Type B pancreatic cell (in vitro differentiated cells): Measurements from ENCODE around the gene ADAMTS6. TPM values are rescaled to one million over a fixed set of nuclear protein-coding genes. Genes with fewer than 3 reads are reported as not detected.

ENCODE experiments used
- DNase-seq: peaks from one replicate; pipeline ENCODE4 v3.0.0; 2021; ENCODE audit warnings: mixed read lengths; ENCODE audit not compliant: unreplicated experiment; ENCODE audit errors: extremely low spot score
- H3K27ac Mint-ChIP-seq: 2 replicates; pipeline ENCODE4 v1.8.0; 2021; ENCODE audit warnings: mild to moderate bottlenecking, mixed read lengths
- H3K27me3 Mint-ChIP-seq: 2 replicates; pipeline ENCODE4 v1.8.0; 2021; ENCODE audit warnings: mixed read lengths
- H3K36me3 Mint-ChIP-seq: 2 replicates; pipeline ENCODE4 v1.8.0; 2021; ENCODE audit warnings: mixed read lengths
- H3K4me1 Mint-ChIP-seq: one replicate; pipeline ENCODE4 v1.8.0; 2021; ENCODE audit warnings: mixed read lengths; ENCODE audit not compliant: unreplicated experiment
- H3K4me3 Mint-ChIP-seq: 2 replicates; pipeline ENCODE4 v1.8.0; 2021; ENCODE audit warnings: mild to moderate bottlenecking, mixed read lengths
- H3K9me3 Mint-ChIP-seq: 2 replicates; pipeline ENCODE4 v1.8.0; 2021; ENCODE audit warnings: mixed read lengths
- total RNA-seq: library from RNA; stranded (reverse); gene quantifications from 2 replicates; pipeline ENCODE4 v1.2.1, GENCODE V29; 2021; ENCODE audit warnings: low replicate concordance
- TF ChIP-seq, protein P1 (sequence below): fragments of 200-600 bp; sonication (generic); conservative IDR thresholded peaks from 2 replicates; pipeline ENCODE4 v1.5.0; 2021; ENCODE audit warnings: antibody characterized with exemption, mild to moderate bottlenecking

Gene ADAMTS6
- total RNA-seq, 1 donor from 2014 or later = 4.2 TPM

DNA sequence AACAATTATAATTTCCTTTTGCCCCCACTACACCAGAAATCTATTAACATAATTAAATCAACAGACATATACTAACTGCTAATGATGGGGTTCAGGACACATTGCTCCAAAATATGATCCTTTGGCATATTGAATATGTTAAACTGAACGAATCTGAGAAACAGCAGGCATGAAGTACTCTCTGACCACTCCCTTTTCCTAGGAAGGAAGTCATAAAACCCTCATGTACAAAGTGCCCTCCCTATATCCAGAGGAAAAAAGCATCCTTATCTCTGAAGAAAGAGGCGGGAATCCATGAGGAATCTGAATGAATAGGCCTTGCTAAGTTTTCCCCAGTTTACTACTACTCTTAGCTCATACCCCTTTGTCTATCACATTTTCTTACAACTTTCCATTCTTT, 67.9 kb downstream of the ADAMTS6 start:
- no peak for DNase-seq

GRCh38 chr5:65412842-65413241, 68.9 kb downstream of the ADAMTS6 start:
- no peaks in the 10 kb centered on the region for H3K9me3 Mint-ChIP-seq
- TF ChIP-seq, protein P1, sequence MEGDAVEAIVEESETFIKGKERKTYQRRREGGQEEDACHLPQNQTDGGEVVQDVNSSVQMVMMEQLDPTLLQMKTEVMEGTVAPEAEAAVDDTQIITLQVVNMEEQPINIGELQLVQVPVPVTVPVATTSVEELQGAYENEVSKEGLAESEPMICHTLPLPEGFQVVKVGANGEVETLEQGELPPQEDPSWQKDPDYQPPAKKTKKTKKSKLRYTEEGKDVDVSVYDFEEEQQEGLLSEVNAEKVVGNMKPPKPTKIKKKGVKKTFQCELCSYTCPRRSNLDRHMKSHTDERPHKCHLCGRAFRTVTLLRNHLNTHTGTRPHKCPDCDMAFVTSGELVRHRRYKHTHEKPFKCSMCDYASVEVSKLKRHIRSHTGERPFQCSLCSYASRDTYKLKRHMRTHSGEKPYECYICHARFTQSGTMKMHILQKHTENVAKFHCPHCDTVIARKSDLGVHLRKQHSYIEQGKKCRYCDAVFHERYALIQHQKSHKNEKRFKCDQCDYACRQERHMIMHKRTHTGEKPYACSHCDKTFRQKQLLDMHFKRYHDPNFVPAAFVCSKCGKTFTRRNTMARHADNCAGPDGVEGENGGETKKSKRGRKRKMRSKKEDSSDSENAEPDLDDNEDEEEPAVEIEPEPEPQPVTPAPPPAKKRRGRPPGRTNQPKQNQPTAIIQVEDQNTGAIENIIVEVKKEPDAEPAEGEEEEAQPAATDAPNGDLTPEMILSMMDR = no peak
- H3K36me3 Mint-ChIP-seq = no peaks in the 10 kb centered on the region
- H3K27me3 Mint-ChIP-seq = no peaks in the 10 kb centered on the region
- no peaks in the 10 kb centered on the region for H3K4me1 Mint-ChIP-seq
- DNase-seq = no peak
- no peak overlapping the region for H3K27ac Mint-ChIP-seq
- no peak overlapping the region for H3K4me3 Mint-ChIP-seq

More for the DNA sequence above, 67.9 kb downstream of the ADAMTS6 start:
- no peaks in the 10 kb centered on the region for H3K9me3 Mint-ChIP-seq
- TF ChIP-seq, protein P1 = no peak
- no peaks in the 10 kb centered on the region for H3K4me1 Mint-ChIP-seq
- H3K4me3 Mint-ChIP-seq = no peak overlapping the region
- H3K27ac Mint-ChIP-seq = no peak overlapping the region
- no peaks in the 10 kb centered on the region for H3K36me3 Mint-ChIP-seq
- no peaks in the 10 kb centered on the region for H3K27me3 Mint-ChIP-seq

DNA sequence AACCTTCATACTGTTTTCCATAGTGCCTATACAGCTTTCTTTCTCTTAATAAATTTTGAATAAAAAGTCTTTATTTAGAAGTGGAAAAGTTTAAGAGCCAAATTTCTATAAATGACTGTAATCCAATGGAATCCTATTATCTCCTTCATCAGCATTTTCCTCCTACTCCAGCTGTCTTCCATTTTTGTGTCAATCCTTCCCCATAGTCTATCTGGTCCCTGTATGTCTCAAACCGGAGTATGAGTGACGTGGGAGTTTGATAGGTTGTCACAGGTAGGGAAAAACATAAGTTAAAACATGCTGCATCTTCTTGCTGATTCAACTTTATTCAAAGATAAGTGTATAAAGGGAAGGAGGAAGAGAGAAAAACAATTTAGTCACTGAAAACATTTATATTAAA, 70.4 kb downstream of the ADAMTS6 start:
- no peak for DNase-seq
- TF ChIP-seq, protein P1 = no peak
- Mint-ChIP-seq H3K27me3 (no peaks in the 10 kb centered on the region), H3K9me3 (no peaks in the 10 kb centered on the region), H3K4me3 (no peak overlapping the region), H3K4me1 (no peaks in the 10 kb centered on the region), H3K36me3 (no peaks in the 10 kb centered on the region), H3K27ac (no peak overlapping the region)

DNA sequence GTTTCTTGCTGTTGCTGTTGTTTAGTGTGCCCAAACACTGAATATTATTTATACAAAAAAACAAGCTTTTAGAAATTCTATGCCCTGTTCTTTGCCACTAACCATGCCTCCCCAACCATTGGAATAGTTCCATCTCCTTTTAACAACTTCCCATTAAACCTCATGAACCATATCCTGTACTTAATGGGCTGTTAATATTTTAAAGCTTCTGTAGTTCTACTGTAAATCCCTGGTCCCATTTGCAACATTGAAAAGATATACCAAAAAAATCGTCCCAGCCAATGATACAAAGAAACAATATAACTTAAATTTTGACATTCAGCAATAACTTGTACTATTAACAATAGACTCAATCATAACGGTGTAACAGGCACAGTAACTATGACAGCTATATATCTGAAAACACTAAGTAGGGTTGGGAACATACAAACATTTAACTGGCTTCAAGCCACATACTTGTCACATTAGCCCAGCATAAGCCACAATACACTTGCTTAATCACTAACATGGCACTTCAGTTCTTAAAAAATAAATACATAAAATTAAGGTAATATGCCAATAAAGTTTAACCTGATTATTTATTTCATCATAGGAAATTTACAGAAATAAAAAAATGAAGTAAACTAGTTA, 86.1 kb downstream of the ADAMTS6 start:
- Mint-ChIP-seq H3K4me1 (no peaks in the 10 kb centered on the region), H3K36me3 (no peaks in the 10 kb centered on the region), H3K27me3 (no peaks in the 10 kb centered on the region), H3K9me3 (no peaks in the 10 kb centered on the region), H3K27ac (no peak overlapping the region), H3K4me3 (no peak overlapping the region)
- TF ChIP-seq, protein P1 = no peak
- DNase-seq = no peak

DNA sequence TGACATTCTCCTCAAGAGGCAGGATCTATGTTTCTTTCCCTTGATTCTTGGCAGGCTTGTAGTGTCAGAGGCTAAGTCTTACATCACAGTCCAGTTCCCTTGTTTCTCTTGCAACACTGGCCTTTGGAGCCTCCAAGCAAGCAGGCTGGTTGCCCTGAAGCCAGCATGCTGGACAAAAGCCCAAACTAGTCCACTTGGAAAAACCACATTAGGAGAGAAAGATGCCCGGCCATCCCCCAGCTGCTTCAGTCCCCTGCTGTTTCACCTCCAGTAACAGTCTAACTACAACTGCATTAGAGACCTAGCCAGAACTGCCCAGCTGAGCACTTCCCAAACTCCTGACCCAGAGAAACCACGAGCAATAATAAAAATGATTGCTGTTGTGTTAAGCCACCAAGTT, 87.6 kb downstream of the ADAMTS6 start:
- no peaks in the 10 kb centered on the region for H3K27me3 Mint-ChIP-seq
- no peak overlapping the region for H3K4me3 Mint-ChIP-seq
- H3K4me1 Mint-ChIP-seq = no peaks in the 10 kb centered on the region
- no peaks in the 10 kb centered on the region for H3K36me3 Mint-ChIP-seq
- no peak for DNase-seq
- H3K27ac Mint-ChIP-seq = no peak overlapping the region
- H3K9me3 Mint-ChIP-seq = no peaks in the 10 kb centered on the region
- TF ChIP-seq, protein P1 = no peak

- no peak overlapping the region for H3K4me3 Mint-ChIP-seq
- no peaks in the 10 kb centered on the region for H3K27me3 Mint-ChIP-seq
- H3K36me3 Mint-ChIP-seq = no peaks in the 10 kb centered on the region
- DNase-seq = no peak
- no peak overlapping the region for H3K27ac Mint-ChIP-seq
- no peaks in the 10 kb centered on the region for H3K9me3 Mint-ChIP-seq
- no peaks in the 10 kb centered on the region for H3K4me1 Mint-ChIP-seq
- TF ChIP-seq, protein P1 = no peak
These were observed 90.1 kb downstream of the ADAMTS6 start for GRCh38 chr5:65391591-65391990.
